Smooth muscle cell of the brain vasculature (primary cell): Measurements from ENCODE around the gene ARMC9.
"Not testable (repeated sequence)": the region's sequence is repeated elsewhere in the genome, so short reads cannot be mapped to it uniquely, and the experiment has no call there.

Source experiments
- DNase-seq: peaks from one replicate; pipeline ENCODE4 v3.0.0-alpha.2; 2012; ENCODE audit warnings: low read depth, low spot score

Gene ARMC9

GRCh38 chr2:231337807-231338759 lies 139.7 kb downstream of the ARMC9 start:
- DNase-seq, result no peak

- DNase-seq, result no peak
Observed at GRCh38 chr2:231339316-231339715, 140.9 kb downstream of the ARMC9 start.

GRCh38 chr2:231341100-231341499 lies 142.7 kb downstream of the ARMC9 start:
- no peak for DNase-seq

- DNase-seq, result no peak
Observed at GRCh38 chr2:231342061-231342711, 143.8 kb downstream of the ARMC9 start.

GRCh38 chr2:231343006-231343710 lies 144.7 kb downstream of the ARMC9 start:
- no peak for DNase-seq

GRCh38 chr2:231343988-231344387 lies 145.6 kb downstream of the ARMC9 start:
- no peak for DNase-seq

- no peak for DNase-seq
Observed at GRCh38 chr2:231344851-231345250, 146.4 kb downstream of the ARMC9 start.

- DNase-seq, result no peak
Observed at GRCh38 chr2:231347081-231347480, 148.7 kb downstream of the ARMC9 start.

GRCh38 chr2:231347638-231348037 lies 149.2 kb downstream of the ARMC9 start:
- no peak for DNase-seq

- no peak for DNase-seq
Observed at GRCh38 chr2:231348173-231348572, 149.7 kb downstream of the ARMC9 start.

GRCh38 chr2:231348704-231349373 lies 150.4 kb downstream of the ARMC9 start:
- DNase-seq, result no peak

- not testable (repeated sequence) for DNase-seq
Observed at GRCh38 chr2:231349374-231349735, 150.9 kb downstream of the ARMC9 start.

GRCh38 chr2:231351648-231352047 lies 153.2 kb downstream of the ARMC9 start:
- no peak for DNase-seq

GRCh38 chr2:231353469-231353868 lies 155.0 kb downstream of the ARMC9 start:
- DNase-seq, result no peak

- DNase-seq, result peak; percentile 69
Observed at GRCh38 chr2:231355508-231356465, 157.4 kb downstream of the ARMC9 start.

- no peak for DNase-seq
Observed at GRCh38 chr2:231356466-231356844, 158.0 kb downstream of the ARMC9 start.

GRCh38 chr2:231357048-231357447 lies 158.6 kb downstream of the ARMC9 start:
- DNase-seq, result no peak

GRCh38 chr2:231357931-231358330 lies 159.5 kb downstream of the ARMC9 start:
- no peak for DNase-seq

- no peak for DNase-seq
Observed at GRCh38 chr2:231359441-231359840, 161.0 kb downstream of the ARMC9 start.

GRCh38 chr2:231359948-231360347 lies 161.5 kb downstream of the ARMC9 start:
- DNase-seq, result no peak

GRCh38 chr2:231360401-231360800 lies 162.0 kb downstream of the ARMC9 start:
- DNase-seq, result no peak
